SU-DHL-6 (cell line): Measurements from ENCODE around the gene INPP1.

Source experiments
- H2AFZ ChIP-seq: fragments of 200-600 bp; sonication (generic); 2 replicates; pipeline ENCODE4 v1.6.1; 2014; ENCODE audit warnings: low read depth, mild to moderate bottlenecking, moderate library complexity, mixed read lengths, antibody characterized with exemption, low read length; ENCODE audit not compliant: severe bottlenecking
- H3F3A ChIP-seq: fragments of 200-600 bp; shearing (Covaris generic); 2 replicates; pipeline ENCODE4 v1.6.0; 2016; ENCODE audit warnings: antibody characterized with exemption, mild to moderate bottlenecking; ENCODE audit not compliant: insufficient read depth
- H3K27ac ChIP-seq: fragments of 200-600 bp; sonication (generic); 2 replicates; pipeline ENCODE4 v1.5.1; 2016; ENCODE audit warnings: low read depth, mild to moderate bottlenecking, low read length, moderate library complexity, mixed read lengths
- H3K27me3 ChIP-seq: fragments of 200-600 bp; sonication (generic), shearing (Covaris generic); 2 replicates; pipeline ENCODE4 v1.6.0; 2014; ENCODE audit warnings: mild to moderate bottlenecking, low read length
- H3K36me3 ChIP-seq: fragments of 200-600 bp; sonication (generic); 2 replicates; pipeline ENCODE4 v1.6.1; 2014; ENCODE audit warnings: mild to moderate bottlenecking, low read length, mixed read lengths
- H3K4me2 ChIP-seq: fragments of 300-600, 200-600 bp; shearing (Covaris generic), sonication (generic); 2 replicates; pipeline ENCODE4 v1.6.0; 2014; ENCODE audit warnings: low read length, low read depth, mild to moderate bottlenecking; ENCODE audit not compliant: poor library complexity, severe bottlenecking
- H3K4me3 ChIP-seq: fragments of 200-600 bp; sonication (generic); 2 replicates; pipeline ENCODE4 v1.5.1; 2014; ENCODE audit warnings: antibody characterized with exemption, low read length, mild to moderate bottlenecking, mixed read lengths; ENCODE audit not compliant: insufficient read depth, poor library complexity, severe bottlenecking
- H3K79me2 ChIP-seq: fragments of 200-600 bp; sonication (generic); 2 replicates; pipeline ENCODE4 v1.6.1; 2014; ENCODE audit warnings: mild to moderate bottlenecking, low read length, moderate library complexity; ENCODE audit not compliant: insufficient read depth
- H3K9ac ChIP-seq: fragments of 200-600 bp; sonication (generic); 2 replicates; pipeline ENCODE4 v1.7.0; 2014; ENCODE audit warnings: mild to moderate bottlenecking, low read length
- H3K9me2 ChIP-seq: fragments of 200-600 bp; sonication (generic); replicated peaks from 2 replicates; pipeline ENCODE4 v1.6.1; 2014; ENCODE audit warnings: low read length; ENCODE audit not compliant: insufficient read depth
- H3K9me3 ChIP-seq: fragments of 200-600 bp; sonication (generic); 2 replicates; pipeline ENCODE4 v1.6.1; 2014; ENCODE audit warnings: low read length, mixed read lengths; ENCODE audit not compliant: insufficient read depth
- H4K20me1 ChIP-seq: fragments of 200-600 bp; sonication (generic); 2 replicates; pipeline ENCODE4 v1.6.1; 2014; ENCODE audit warnings: low read depth, mild to moderate bottlenecking, antibody characterized with exemption, low read length, moderate library complexity, mixed read lengths
- CTCF ChIP-seq: fragments of 200-600 bp; sonication (generic); IDR thresholded peaks from one replicate; pipeline ENCODE4 v1.5.1; 2017; ENCODE audit warnings: antibody characterized with exemption, mild to moderate bottlenecking, low read length, moderate library complexity; ENCODE audit not compliant: insufficient read depth, poor library complexity, severe bottlenecking
- EZH2phosphoT487 ChIP-seq: fragments of 200-600 bp; sonication (generic), shearing (Covaris generic); conservative IDR thresholded peaks from 2 replicates; pipeline ENCODE4 v1.6.1; 2018; ENCODE audit warnings: mild to moderate bottlenecking, antibody characterized with exemption, low read length, moderate library complexity, mixed read lengths

INPP1 gene

GRCh38 chr2:190417045-190417842 lies 73.9 kb downstream of the INPP1 start:
- H2AFZ ChIP-seq = no peak overlapping the region
- H4K20me1 ChIP-seq = peaks cover 4% of the 10 kb centered on the region; the same call in 1 of the 2 replicates
- no peaks in the 10 kb centered on the region for H3K36me3 ChIP-seq
- H3K9me3 ChIP-seq = no peaks in the 10 kb centered on the region
- H3K4me2 ChIP-seq = no peak overlapping the region
- H3K9me2 ChIP-seq = no peaks in the 10 kb centered on the region
- TF ChIP-seq CTCF = no peak
- no peak for TF ChIP-seq EZH2phosphoT487
- no peaks in the 10 kb centered on the region for H3K79me2 ChIP-seq
- H3K27me3 ChIP-seq = no peaks in the 10 kb centered on the region
- H3K27ac ChIP-seq = no peak overlapping the region
- no peaks in the 10 kb centered on the region for H3F3A ChIP-seq
- H3K4me3 ChIP-seq = no peak overlapping the region
- no peak overlapping the region for H3K9ac ChIP-seq

GRCh38 chr2:190418727-190419126 lies 75.3 kb downstream of the INPP1 start:
- no peak overlapping the region for H3K4me3 ChIP-seq
- peaks cover 4% of the 10 kb centered on the region; the same call in 1 of the 2 replicates for H4K20me1 ChIP-seq
- no peak overlapping the region for H3K4me2 ChIP-seq
- H3F3A ChIP-seq = no peaks in the 10 kb centered on the region
- H3K27me3 ChIP-seq = no peaks in the 10 kb centered on the region
- no peaks in the 10 kb centered on the region for H3K36me3 ChIP-seq
- TF ChIP-seq CTCF (no peak), EZH2phosphoT487 (no peak)
- H3K79me2 ChIP-seq = no peaks in the 10 kb centered on the region
- no peak overlapping the region for H2AFZ ChIP-seq
- no peak overlapping the region for H3K9ac ChIP-seq
- no peaks in the 10 kb centered on the region for H3K9me3 ChIP-seq
- no peak overlapping the region for H3K27ac ChIP-seq
- H3K9me2 ChIP-seq = no peaks in the 10 kb centered on the region

GRCh38 chr2:190420801-190421200 lies 77.4 kb downstream of the INPP1 start:
- Histone ChIP-seq H4K20me1 (peaks cover under 1% of the 10 kb centered on the region; the same call in 1 of the 2 replicates), H3F3A (no peaks in the 10 kb centered on the region), H2AFZ (no peak overlapping the region), H3K4me3 (no peak overlapping the region), H3K27ac (no peak overlapping the region), H3K79me2 (no peaks in the 10 kb centered on the region), H3K36me3 (no peaks in the 10 kb centered on the region), H3K9me2 (no peaks in the 10 kb centered on the region), H3K27me3 (no peaks in the 10 kb centered on the region), H3K9me3 (no peaks in the 10 kb centered on the region), H3K9ac (no peak overlapping the region), H3K4me2 (no peak overlapping the region)
- TF ChIP-seq CTCF (no peak), EZH2phosphoT487 (no peak)
